CD14-positive monocyte (primary cell): Measurements from ENCODE around the gene MAN2B2. TPM values are rescaled to one million over a fixed set of nuclear protein-coding genes. Genes with fewer than 3 reads are reported as not detected.

Experiments
- DNase-seq, 3 donors: peaks; one replicate each; pipeline ENCODE4 v3.0.0-alpha.2; 2011 to 2022
- H2AFZ ChIP-seq: 2 replicates; pipeline ENCODE4 v1.6.0; 2012; ENCODE audit warnings: mild to moderate bottlenecking, low read depth, low read length, inconsistent platforms; ENCODE audit not compliant: insufficient read depth, poor library complexity, severe bottlenecking
- H3K27ac ChIP-seq, 2 donors: 1 replicate in 1 of 2; 2 replicates in 1 of 2; pipeline ENCODE4 v1.5.1; 2012 to 2013; ENCODE audit warnings: low read length in 2 of 2, control low read depth in 1 of 2, inconsistent platforms in 1 of 2, low read depth in 1 of 2, mild to moderate bottlenecking in 1 of 2
- H3K27me3 ChIP-seq, 2 donors: one replicate each; pipeline versions ENCODE4 v1.6.0 to v1.6.1; 2011 to 2013; ENCODE audit warnings: low read length in 2 of 2; ENCODE audit not compliant: control insufficient read depth in 2 of 2, insufficient read depth in 2 of 2
- H3K36me3 ChIP-seq, 2 donors: replicated peaks in 1 of 2; 1 replicate in 1 of 2; 2 replicates in 1 of 2; pipeline versions ENCODE4 v1.5.1 to v1.6.1; 2012 to 2013; ENCODE audit warnings: low read length in 2 of 2, control low read depth in 1 of 2, inconsistent platforms in 1 of 2, mild to moderate bottlenecking in 1 of 2; ENCODE audit not compliant: insufficient read depth in 2 of 2, control insufficient read depth in 1 of 2
- H3K4me1 ChIP-seq, 2 donors: 1 replicate in 1 of 2; 2 replicates in 1 of 2; pipeline versions ENCODE4 v1.5.1 to v1.6.1; 2012 to 2013; ENCODE audit warnings: low read length in 2 of 2, control low read depth in 1 of 2, inconsistent platforms in 1 of 2, mild to moderate bottlenecking in 1 of 2, moderate library complexity in 1 of 2; ENCODE audit not compliant: insufficient read depth in 2 of 2, control insufficient read depth in 1 of 2
- H3K4me2 ChIP-seq: replicated peaks from 2 replicates; pipeline ENCODE3; 2012; ENCODE audit warnings: low read length, moderate library complexity, mild to moderate bottlenecking; ENCODE audit not compliant: poor library complexity, severe bottlenecking; ENCODE audit errors: extremely low read depth
- H3K4me3 ChIP-seq, 3 experiments: fragments of 200-600 bp in 1 of 3; sonication (generic) in 1 of 3; replicated peaks in 1 of 3; 1 replicate in 2 of 3; 2 replicates in 1 of 3; pipeline ENCODE4 v1.5.1; 2011 to 2013; ENCODE audit warnings: low read length in 3 of 3, mild to moderate bottlenecking in 3 of 3, control low read depth in 2 of 3, low read depth in 2 of 3, inconsistent platforms in 1 of 3, moderate library complexity in 1 of 3
- H3K79me2 ChIP-seq: 2 replicates; pipeline ENCODE4 v1.6.0; 2012; ENCODE audit warnings: mild to moderate bottlenecking, control low read depth, inconsistent platforms, low read length, moderate library complexity; ENCODE audit not compliant: insufficient read depth
- H3K9ac ChIP-seq: 2 replicates; pipeline ENCODE4 v1.6.0; 2017; ENCODE audit warnings: low read length, mild to moderate bottlenecking; ENCODE audit not compliant: insufficient read depth, poor library complexity, severe bottlenecking
- H3K9me3 ChIP-seq, 2 donors: replicated peaks in 1 of 2; 1 replicate in 1 of 2; 2 replicates in 1 of 2; pipeline versions ENCODE4 v1.5.1 to v1.6.1; 2012 to 2013; ENCODE audit warnings: low read length in 2 of 2, control low read depth in 1 of 2; ENCODE audit not compliant: control insufficient read depth in 1 of 2, insufficient read depth in 1 of 2
- H4K20me1 ChIP-seq: 2 replicates; pipeline ENCODE4 v1.6.0; 2012; ENCODE audit warnings: mild to moderate bottlenecking, low read length, control low read depth, moderate library complexity; ENCODE audit not compliant: insufficient read depth
- H3K27ac Mint-ChIP-seq, 7 donors: one replicate each; pipeline ENCODE4 v1.8.0; 2020; ENCODE audit warnings: mild to moderate bottlenecking in 7 of 7, mixed read lengths in 7 of 7, moderate library complexity in 6 of 7, inconsistent platforms in 2 of 7
- H3K27me3 Mint-ChIP-seq, 3 donors: one replicate each; pipeline ENCODE4 v1.8.0; 2021 to 2022; ENCODE audit warnings: low read depth in 3 of 3, mild to moderate bottlenecking in 3 of 3, mixed read lengths in 3 of 3, moderate library complexity in 3 of 3, inconsistent platforms in 1 of 3
- H3K36me3 Mint-ChIP-seq, 2 donors: one replicate each; pipeline ENCODE4 v1.8.0; 2020; ENCODE audit warnings: mixed read lengths in 2 of 2, inconsistent platforms in 1 of 2, mild to moderate bottlenecking in 1 of 2
- H3K4me1 Mint-ChIP-seq: one replicate; pipeline ENCODE4 v1.8.0; 2020; ENCODE audit warnings: mild to moderate bottlenecking, mixed read lengths
- H3K4me3 Mint-ChIP-seq, 2 donors: one replicate each; pipeline ENCODE4 v1.8.0; 2020; ENCODE audit warnings: mild to moderate bottlenecking in 2 of 2, mixed read lengths in 2 of 2, moderate library complexity in 1 of 2
- H3K9me3 Mint-ChIP-seq, 7 donors: one replicate each; pipeline ENCODE4 v1.8.0; 2020 to 2022; ENCODE audit warnings: mixed read lengths in 7 of 7, mild to moderate bottlenecking in 6 of 7, moderate library complexity in 6 of 7, inconsistent platforms in 2 of 7
- CTCF ChIP-seq: fragments of 200-600 bp; IDR thresholded peaks from one replicate; pipeline ENCODE4 v1.8.0; 2022; ENCODE audit warnings: antibody characterized with exemption, mild to moderate bottlenecking
- WGBS: methylation state at CpG from one replicate; pipeline ENCODE4 v1.1.5; 2013; ENCODE audit warnings: missing lambda C conversion rate; ENCODE audit not compliant: insufficient coverage; 5-methylcytosine and 5-hydroxymethylcytosine counted together
- intact Hi-C, 2 donors: fragments of 100-400 bp; cut with micrococcal nuclease; formaldehyde crosslinking; loops; one replicate each; pipeline versions ENCODE4 v1.15.0 to v1.15.1; 2023
- polyA plus RNA-seq, 3 donors: library from polyadenylated mRNA; depleted of rRNA in 1 of 3; unstranded in 2 of 3; stranded (reverse) in 1 of 3; fragments of 300-500 nt in 2 of 3; fragments of >200 nt in 1 of 3; fragmentation: Illumina TruSeq in 2 of 3; gene quantifications; 1 replicate in 2 of 3; 2 replicates in 1 of 3; pipeline ENCODE4 v1.2.3, GENCODE V29; 2012 to 2021

MAN2B2 gene
- polyA plus RNA-seq, 3 donors = 9.6 to 28.4 (median 10.6) TPM

- H3K9me3 ChIP-seq = peaks cover 0 to 2% of the 10 kb centered on the region in 2 donors
- intact Hi-C loops = no loop called here
- no peak overlapping the region for H2AFZ ChIP-seq
- H3K27ac ChIP-seq = no peak overlapping the region
- peak overlapping the region in 1 of 2 donors; percentile 79 for H3K4me3 Mint-ChIP-seq
- no peak overlapping the region for H3K9ac ChIP-seq
- TF ChIP-seq CTCF = no peak
- no peaks in the 10 kb centered on the region for H3K79me2 ChIP-seq
- no peak for DNase-seq
- no peak overlapping the region for H3K4me3 ChIP-seq
- 100% methylated on average over 1 of the region's 2 CpGs for WGBS
- peaks cover 0 to 64% (median 59%) of the 10 kb centered on the region in 3 donors for H3K27me3 Mint-ChIP-seq
- peaks cover 0 to 12% (median 2%) of the 10 kb centered on the region in 7 donors for H3K9me3 Mint-ChIP-seq
- H3K4me2 ChIP-seq = no peak overlapping the region
- peaks cover 44 to 78% of the 10 kb centered on the region in 2 donors for H3K27me3 ChIP-seq
- peaks cover 12% of the 10 kb centered on the region for H3K4me1 Mint-ChIP-seq
- H3K36me3 Mint-ChIP-seq = peaks cover 0 to 5% of the 10 kb centered on the region in 2 donors
- H4K20me1 ChIP-seq = no peaks in the 10 kb centered on the region
- no peak overlapping the region for H3K27ac Mint-ChIP-seq
- H3K4me1 ChIP-seq = peaks cover 9 to 19% of the 10 kb centered on the region in 2 donors
- H3K36me3 ChIP-seq = no peaks in the 10 kb centered on the region
Observed at GRCh38 chr4:6659897-6660296, 84.9 kb downstream of the MAN2B2 start.

- Histone ChIP-seq H3K4me3 (no peak overlapping the region), H3K4me2 (no peak overlapping the region), H3K79me2 (no peaks in the 10 kb centered on the region), H3K4me1 (peaks cover 9 to 19% of the 10 kb centered on the region in 2 donors), H4K20me1 (no peaks in the 10 kb centered on the region), H3K27me3 (peaks cover 49 to 84% of the 10 kb centered on the region in 2 donors), H3K36me3 (no peaks in the 10 kb centered on the region), H3K9ac (no peak overlapping the region), H3K27ac (no peak overlapping the region), H3K9me3 (peaks cover 0 to 7% of the 10 kb centered on the region in 2 donors), H2AFZ (no peak overlapping the region)
- peaks cover 0 to 11% (median 2%) of the 10 kb centered on the region in 7 donors for H3K9me3 Mint-ChIP-seq
- no peak for DNase-seq
- H3K27ac Mint-ChIP-seq = no peak overlapping the region
- H3K36me3 Mint-ChIP-seq = peaks cover 0 to 5% of the 10 kb centered on the region in 2 donors
- no peak for TF ChIP-seq CTCF
- H3K4me3 Mint-ChIP-seq = peak overlapping the region in 1 of 2 donors; percentile 79
- peaks cover 0 to 64% (median 59%) of the 10 kb centered on the region in 3 donors for H3K27me3 Mint-ChIP-seq
- H3K4me1 Mint-ChIP-seq = peaks cover 12% of the 10 kb centered on the region
- intact Hi-C loops = no loop called here
- WGBS = 100% methylated on average over 3 of the region's 3 CpGs
Observed at GRCh38 chr4:6660430-6660829, 85.4 kb downstream of the MAN2B2 start.
